IPS-18c (cell line): ENCODE results near the gene FIS1.
"Not testable (repeated sequence)": the region's sequence is repeated elsewhere in the genome, so short reads cannot be mapped to it uniquely, and the experiment has no call there.

ENCODE experiments used
- H3K4me3 ChIP-seq: 2 replicates; pipeline ENCODE4 v1.7.0; 2013; ENCODE audit warnings: low read depth, mild to moderate bottlenecking, low read length, moderate library complexity; ENCODE audit not compliant: insufficient read depth
- H3K9me3 ChIP-seq: one replicate; pipeline ENCODE4 v1.6.1; 2013; ENCODE audit warnings: mild to moderate bottlenecking, low read length, moderate library complexity; ENCODE audit not compliant: control insufficient read depth, insufficient read depth

Gene FIS1

GRCh38 chr7:101244375-101245146, at the start of gene FIS1:
Gene FIS1 (minus strand): TSS chr7:101245081. CDS start chr7:101245004, 77 bp downstream.
- H3K9me3 ChIP-seq, result no peaks in the 10 kb centered on the region
- H3K4me3 ChIP-seq, result peak within 1 kb of the TSS; percentile 73

- Histone ChIP-seq H3K9me3 (no peaks in the 10 kb centered on the region), H3K4me3 (no peak overlapping the region)
Measured at GRCh38 chr7:101294039-101294831, 49.4 kb upstream of the FIS1 start.

- not testable (repeated sequence) for H3K4me3 ChIP-seq, H3K9me3 ChIP-seq
Measured at GRCh38 chr7:101293069-101294021, 48.5 kb upstream of the FIS1 start.

GRCh38 chr7:101292566-101292965, 47.7 kb upstream of the FIS1 start:
- H3K9me3 ChIP-seq, H3K4me3 ChIP-seq: not testable (repeated sequence)

GRCh38 chr7:101290186-101291037, 45.5 kb upstream of the FIS1 start:
- not testable (repeated sequence) for H3K4me3 ChIP-seq, H3K9me3 ChIP-seq

- H3K9me3 ChIP-seq, H3K4me3 ChIP-seq: not testable (repeated sequence)
Measured at GRCh38 chr7:101289687-101290086, 44.8 kb upstream of the FIS1 start.

- no peak overlapping the region for H3K4me3 ChIP-seq
- no peaks in the 10 kb centered on the region for H3K9me3 ChIP-seq
Measured at GRCh38 chr7:101288439-101288838, 43.6 kb upstream of the FIS1 start.

GRCh38 chr7:101287032-101287431, 42.2 kb upstream of the FIS1 start:
- Histone ChIP-seq H3K4me3 (no peak overlapping the region), H3K9me3 (no peaks in the 10 kb centered on the region)

- not testable (repeated sequence) for H3K9me3 ChIP-seq, H3K4me3 ChIP-seq
Measured at GRCh38 chr7:101285880-101286279, 41.0 kb upstream of the FIS1 start.

- Histone ChIP-seq H3K9me3 (no peaks in the 10 kb centered on the region), H3K4me3 (no peak overlapping the region)
Measured at GRCh38 chr7:101285171-101285570, 40.3 kb upstream of the FIS1 start.

- H3K4me3 ChIP-seq, H3K9me3 ChIP-seq: not testable (repeated sequence)
Measured at GRCh38 chr7:101280912-101281311, 36.0 kb upstream of the FIS1 start.

- Histone ChIP-seq H3K4me3 (no peak overlapping the region), H3K9me3 (no peaks in the 10 kb centered on the region)
Measured at GRCh38 chr7:101278461-101279292, 33.8 kb upstream of the FIS1 start.

GRCh38 chr7:101277155-101277554, 32.3 kb upstream of the FIS1 start:
- no peak overlapping the region for H3K4me3 ChIP-seq
- no peaks in the 10 kb centered on the region for H3K9me3 ChIP-seq

GRCh38 chr7:101273206-101273605, 28.3 kb upstream of the FIS1 start:
- H3K9me3 ChIP-seq, result no peaks in the 10 kb centered on the region
- no peak overlapping the region for H3K4me3 ChIP-seq

GRCh38 chr7:101271021-101271420, 26.1 kb upstream of the FIS1 start:
- H3K9me3 ChIP-seq, result no peaks in the 10 kb centered on the region
- no peak overlapping the region for H3K4me3 ChIP-seq

GRCh38 chr7:101269664-101270063, 24.8 kb upstream of the FIS1 start:
- Histone ChIP-seq H3K9me3 (peaks cover 2% of the 10 kb centered on the region), H3K4me3 (no peak overlapping the region)
